Hepatocyte (in vitro differentiated cells): Measurements from ENCODE around the gene RNF32. TPM values are rescaled to one million over a fixed set of nuclear protein-coding genes. Genes with fewer than 3 reads are reported as not detected.

ENCODE experiments used
- DNase-seq: peaks from one replicate; pipeline ENCODE4 v3.0.0-alpha.2; 2016; ENCODE audit warnings: low spot score
- H2AFZ ChIP-seq: fragments of 200-600 bp; sonication (generic); 2 replicates; pipeline ENCODE4 v1.6.0; 2016; ENCODE audit warnings: antibody characterized with exemption, mild to moderate bottlenecking
- H3K27ac ChIP-seq: fragments of 200-600 bp; sonication (generic); 2 replicates; pipeline ENCODE4 v1.5.1; 2016; ENCODE audit warnings: mild to moderate bottlenecking
- H3K27me3 ChIP-seq: fragments of 200-600 bp; sonication (generic); 2 replicates; pipeline ENCODE4 v1.6.1; 2016
- H3K36me3 ChIP-seq: fragments of 200-600 bp; sonication (generic); replicated peaks from 2 replicates; pipeline ENCODE4 v1.5.1; 2016; ENCODE audit warnings: low read depth; ENCODE audit not compliant: insufficient read depth
- H3K4me1 ChIP-seq: fragments of 200-600 bp; sonication (generic); 2 replicates; pipeline ENCODE4 v1.5.1; 2016; ENCODE audit warnings: mild to moderate bottlenecking, moderate library complexity; ENCODE audit not compliant: insufficient read depth
- H3K4me2 ChIP-seq: fragments of 200-600 bp; sonication (generic); 2 replicates; pipeline ENCODE4 v1.6.0; 2016
- H3K4me3 ChIP-seq: fragments of 200-600 bp; sonication (generic); 2 replicates; pipeline ENCODE4 v1.5.1; 2016; ENCODE audit warnings: mild to moderate bottlenecking
- H3K79me2 ChIP-seq: fragments of 200-600 bp; sonication (generic); 2 replicates; pipeline ENCODE4 v1.6.0; 2017; ENCODE audit warnings: mild to moderate bottlenecking
- H3K9me2 ChIP-seq: fragments of 200-600 bp; sonication (generic); replicated peaks from 2 replicates; pipeline ENCODE4 v1.6.0; 2017; ENCODE audit warnings: mild to moderate bottlenecking; ENCODE audit not compliant: insufficient read depth
- H3K9me3 ChIP-seq: fragments of 200-600 bp; sonication (generic); 2 replicates; pipeline ENCODE4 v1.5.1; 2016; ENCODE audit warnings: low read depth, mild to moderate bottlenecking
- H4K20me1 ChIP-seq: fragments of 200-600 bp; sonication (generic); 2 replicates; pipeline ENCODE4 v1.6.0; 2016; ENCODE audit warnings: mild to moderate bottlenecking; ENCODE audit not compliant: insufficient read depth, poor library complexity, severe bottlenecking
- CTCF ChIP-seq: fragments of 200-600 bp; sonication (generic); IDR thresholded peaks from 2 replicates; pipeline ENCODE4 v1.5.1; 2016; ENCODE audit warnings: antibody characterized with exemption, mild to moderate bottlenecking; ENCODE audit not compliant: poor library complexity
- EZH2 ChIP-seq: fragments of 200-600 bp; sonication (generic); IDR thresholded peaks from 2 replicates; pipeline ENCODE4 v1.6.1; 2016; ENCODE audit warnings: antibody characterized with exemption, mild to moderate bottlenecking, borderline replicate concordance
- EZH2phosphoT487 ChIP-seq: fragments of 200-600 bp; sonication (generic); IDR thresholded peaks from one replicate; pipeline ENCODE4 v1.6.1; 2018; ENCODE audit warnings: antibody characterized with exemption, mild to moderate bottlenecking, low read depth, moderate library complexity; ENCODE audit not compliant: unreplicated experiment, severe bottlenecking
- WGBS: methylation state at CpG from one replicate; pipeline ENCODE4 v1.1.6; 2016; ENCODE audit warnings: low lambda C conversion rate; ENCODE audit errors: missing lambda C conversion rate; 5-methylcytosine and 5-hydroxymethylcytosine counted together
- polyA plus RNA-seq: library from polyadenylated mRNA; unstranded; fragments of >200 nt; fragmentation: Nextera tagmentation; extraction: Ambion mirVana; gene quantifications from 2 replicates; pipeline ENCODE4 v1.2.1, GENCODE V29; 2016
- total RNA-seq: library from RNA; depleted of rRNA; stranded (reverse); fragments of >200 nt; gene quantifications from 2 replicates; pipeline ENCODE4 v1.2.3, GENCODE V29; 2014

Gene RNF32
- total and polyA plus RNA-seq, 2 experiments from 2014 or later: 1.4 to 2.9 TPM

- no peaks in the 10 kb centered on the region for H3K79me2 ChIP-seq
- H3K4me1 ChIP-seq: no peaks in the 10 kb centered on the region
- no peaks in the 10 kb centered on the region for H4K20me1 ChIP-seq
- no peaks in the 10 kb centered on the region for H3K9me2 ChIP-seq
- H3K4me3 ChIP-seq: no peak overlapping the region
- DNase-seq: no peak
- H2AFZ ChIP-seq: no peak overlapping the region
- H3K27ac ChIP-seq: no peak overlapping the region
- H3K36me3 ChIP-seq: no peaks in the 10 kb centered on the region
- no peaks in the 10 kb centered on the region for H3K9me3 ChIP-seq
- no peak overlapping the region for H3K4me2 ChIP-seq
- TF ChIP-seq EZH2: no peak
- TF ChIP-seq CTCF: no peak
- no peak for TF ChIP-seq EZH2phosphoT487
- H3K27me3 ChIP-seq: no peaks in the 10 kb centered on the region
- WGBS: 78% methylated on average over 5 of the region's 5 CpGs
Measured at GRCh38 chr7:156725073-156725472, 84.5 kb downstream of the RNF32 start.

GRCh38 chr7:156725936-156726335 lies 85.4 kb downstream of the RNF32 start:
- no peak for TF ChIP-seq EZH2
- TF ChIP-seq CTCF: no peak
- TF ChIP-seq EZH2phosphoT487: no peak
- H3K79me2 ChIP-seq: peaks cover 5% of the 10 kb centered on the region
- no peaks in the 10 kb centered on the region for H4K20me1 ChIP-seq
- H3K36me3 ChIP-seq: no peaks in the 10 kb centered on the region
- no peak overlapping the region for H3K4me2 ChIP-seq
- no peak overlapping the region for H3K4me3 ChIP-seq
- no peaks in the 10 kb centered on the region for H3K9me2 ChIP-seq
- no peak for DNase-seq
- no peaks in the 10 kb centered on the region for H3K27me3 ChIP-seq
- H3K27ac ChIP-seq: no peak overlapping the region
- no peak overlapping the region for H2AFZ ChIP-seq
- H3K9me3 ChIP-seq: no peaks in the 10 kb centered on the region
- no peaks in the 10 kb centered on the region for H3K4me1 ChIP-seq
